Brain microvascular endothelial cell (primary cell): Measurements from ENCODE around the gene ACER2.
A peak's percentile ranks its signal among the peaks of the same experiment; 100 is the strongest.

Source experiments
- DNase-seq: peaks from one replicate; pipeline ENCODE4 v3.0.0-alpha.2; 2020
- H3K27ac ChIP-seq: fragments of 250-450 bp; sonication (Bioruptor Pico); 2 replicates; pipeline ENCODE4 v1.5.1; 2020; ENCODE audit warnings: mild to moderate bottlenecking, moderate library complexity
- H3K27me3 ChIP-seq: fragments of 250-450 bp; sonication (Bioruptor Pico); replicated peaks from 2 replicates; pipeline ENCODE4 v1.5.1; 2020; ENCODE audit warnings: mild to moderate bottlenecking
- H3K36me3 ChIP-seq: fragments of 250-450 bp; sonication (Bioruptor Pico); replicated peaks from 2 replicates; pipeline ENCODE4 v1.5.1; 2020; ENCODE audit warnings: mild to moderate bottlenecking
- H3K4me3 ChIP-seq: 2 replicates; pipeline ENCODE4 v1.5.1; 2011; ENCODE audit warnings: low read depth, mild to moderate bottlenecking, control low read depth, low read length, moderate library complexity
- CTCF ChIP-seq: IDR thresholded peaks from 2 replicates; pipeline ENCODE4 v1.5.1; 2011; ENCODE audit warnings: low read depth, mild to moderate bottlenecking, moderate library complexity, low read length, control low read depth, inconsistent platforms; ENCODE audit errors: missing control alignments
- in situ Hi-C: cut with HindIII; loops from 2 replicates; pipeline ENCODE4 v1.10.0; 2017; ENCODE audit warnings: low sequenced_read_pairs, low pct_ligation_motif_present

ACER2 gene

DNA sequence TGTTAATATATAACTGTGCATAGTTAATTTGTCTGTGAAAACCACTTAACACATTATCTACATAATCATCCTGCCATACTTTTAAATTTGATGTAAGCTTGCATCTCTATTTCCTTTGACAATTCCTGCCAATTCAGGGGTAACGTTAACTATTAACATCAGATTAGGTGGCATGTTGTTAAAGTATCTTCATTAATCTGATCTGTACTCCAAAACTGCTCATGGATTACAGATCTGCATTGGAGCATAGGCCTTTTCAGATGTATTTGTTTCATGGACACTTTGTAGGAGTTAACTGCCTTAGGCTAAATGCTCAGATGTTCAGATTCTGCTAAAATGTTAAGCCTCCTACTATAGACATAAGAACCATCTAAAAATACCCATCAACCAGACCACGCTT is 31.9 kb upstream of the ACER2 start:
- Histone ChIP-seq H3K4me3 (peak overlapping the region; percentile 77), H3K36me3 (peaks cover 65% of the 10 kb centered on the region), H3K27ac (no peak overlapping the region), H3K27me3 (no peaks in the 10 kb centered on the region)
- in situ Hi-C loops, result no loop called here
- no peak for TF ChIP-seq CTCF
- no peak for DNase-seq

GRCh38 chr9:19378164-19378563 is 30.6 kb upstream of the ACER2 start:
- no peak overlapping the region for H3K27ac ChIP-seq
- no peak for TF ChIP-seq CTCF
- in situ Hi-C loops, result no loop called here
- H3K4me3 ChIP-seq, result peak overlapping the region; percentile 77
- H3K27me3 ChIP-seq, result no peaks in the 10 kb centered on the region
- no peak for DNase-seq
- peaks cover 64% of the 10 kb centered on the region for H3K36me3 ChIP-seq

GRCh38 chr9:19378647-19379046 is 30.2 kb upstream of the ACER2 start:
- Histone ChIP-seq H3K27ac (no peak overlapping the region), H3K27me3 (no peaks in the 10 kb centered on the region), H3K4me3 (peak overlapping the region; percentile 77), H3K36me3 (peaks cover 59% of the 10 kb centered on the region)
- in situ Hi-C loops, result no loop called here
- TF ChIP-seq CTCF, result no peak
- DNase-seq, result no peak

GRCh38 chr9:19379283-19379682 is 29.5 kb upstream of the ACER2 start:
- Histone ChIP-seq H3K27ac (peak overlapping the region; percentile 89), H3K36me3 (peaks cover 52% of the 10 kb centered on the region), H3K27me3 (no peaks in the 10 kb centered on the region), H3K4me3 (peak overlapping the region; percentile 77)
- TF ChIP-seq CTCF, result no peak
- DNase-seq, result no peak
- in situ Hi-C loops, result no loop called here

DNA sequence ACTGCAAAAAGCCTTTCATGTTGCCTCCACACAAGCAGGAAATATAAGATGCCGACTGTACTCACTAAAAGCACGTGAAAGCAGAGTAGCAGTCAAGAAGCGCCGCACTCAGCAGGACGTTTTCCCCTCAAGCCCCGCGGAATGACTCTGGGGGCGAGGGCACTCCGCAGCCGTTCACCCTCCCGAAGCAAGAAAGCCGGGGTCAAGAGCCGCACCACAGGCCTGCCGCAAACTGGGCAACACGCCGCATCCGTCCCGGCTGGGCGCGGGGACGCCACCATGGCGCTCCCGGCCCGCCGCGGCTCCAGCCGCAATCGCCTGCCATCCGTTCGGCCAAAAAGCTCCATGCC is 29.1 kb upstream of the ACER2 start:
- H3K36me3 ChIP-seq, result peaks cover 49% of the 10 kb centered on the region

DNA sequence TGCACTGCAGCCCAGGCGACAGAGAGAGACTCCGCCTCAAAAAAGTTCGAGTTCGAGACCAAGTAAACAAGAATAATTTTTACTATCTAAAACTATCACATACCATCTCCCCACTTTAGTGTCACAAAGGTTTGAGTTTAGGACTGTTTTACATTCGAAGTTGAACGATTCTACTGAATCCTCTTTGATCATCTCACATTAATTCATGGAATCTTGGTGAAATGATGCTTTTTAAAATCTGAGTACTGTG is 28.1 kb upstream of the ACER2 start:
- Histone ChIP-seq H3K27ac (peak overlapping the region; percentile 89), H3K4me3 (peak overlapping the region; percentile 77), H3K27me3 (no peaks in the 10 kb centered on the region), H3K36me3 (peaks cover 38% of the 10 kb centered on the region)
- DNase-seq, result no peak
- in situ Hi-C loops, result no loop called here
- TF ChIP-seq CTCF, result no peak

More for the DNA sequence above, 29.1 kb upstream of the ACER2 start:
- H3K27ac ChIP-seq, result peak overlapping the region; percentile 89
- no peaks in the 10 kb centered on the region for H3K27me3 ChIP-seq
- peak overlapping the region; percentile 77 for H3K4me3 ChIP-seq
- no peak for TF ChIP-seq CTCF
- in situ Hi-C loops, result no loop called here
- peak; percentile 9 for DNase-seq
